Liver (tissue), 9 donors: ENCODE data around the gene EDN3. TPM values are rescaled to one million over a fixed set of nuclear protein-coding genes. Genes with fewer than 3 reads are reported as not detected.

ENCODE experiments used
- DNase-seq: peaks from one replicate; pipeline ENCODE4 v3.0.0-alpha.2; 2017; ENCODE audit warnings: low spot score
- H3K27ac ChIP-seq, 2 donors: one replicate each; pipeline ENCODE4 v1.7.0; 2013; ENCODE audit warnings: inconsistent platforms in 2 of 2, low read length in 2 of 2, control low read depth in 1 of 2, low read depth in 1 of 2, mild to moderate bottlenecking in 1 of 2
- H3K27me3 ChIP-seq, 4 donors: one replicate each; pipeline versions ENCODE4 v1.6.1 to v1.7.0; 2013; ENCODE audit warnings: low read length in 3 of 4, inconsistent platforms in 1 of 4, mild to moderate bottlenecking in 1 of 4, moderate library complexity in 1 of 4; ENCODE audit not compliant: control insufficient read depth in 4 of 4, insufficient read depth in 4 of 4
- H3K36me3 ChIP-seq, 4 donors: one replicate each; pipeline versions ENCODE4 v1.6.1 to v1.7.0; 2013; ENCODE audit warnings: low read length in 3 of 4, mild to moderate bottlenecking in 3 of 4, low read depth in 1 of 4, moderate library complexity in 1 of 4; ENCODE audit not compliant: control insufficient read depth in 4 of 4, insufficient read depth in 3 of 4
- H3K4me1 ChIP-seq, 4 donors: one replicate each; pipeline versions ENCODE4 v1.6.1 to v1.7.0; 2013; ENCODE audit warnings: low read length in 3 of 4, mild to moderate bottlenecking in 3 of 4, moderate library complexity in 1 of 4; ENCODE audit not compliant: control insufficient read depth in 4 of 4, insufficient read depth in 4 of 4
- H3K4me3 ChIP-seq, 3 donors: one replicate each; pipeline versions ENCODE4 v1.6.1 to v1.7.0; 2013; ENCODE audit warnings: low read length in 3 of 3, control low read depth in 1 of 3, low read depth in 1 of 3, mild to moderate bottlenecking in 1 of 3
- H3K9ac ChIP-seq, 2 donors: one replicate each; pipeline ENCODE4 v1.7.0; 2013; ENCODE audit warnings: low read length in 2 of 2, mild to moderate bottlenecking in 2 of 2, moderate library complexity in 2 of 2, control low read depth in 1 of 2, low read depth in 1 of 2
- H3K9me3 ChIP-seq, 4 donors: one replicate each; pipeline versions ENCODE4 v1.6.1 to v1.7.0; 2013; ENCODE audit warnings: low read length in 3 of 4; ENCODE audit not compliant: control insufficient read depth in 4 of 4
- CTCF ChIP-seq: fragments of 150-350 bp; IDR thresholded peaks from 2 replicates; pipeline ENCODE4 v1.5.1; 2017; ENCODE audit warnings: improper control_type of control experiment, low read depth, low read length; ENCODE audit not compliant: missing input control
- EGR1 ChIP-seq, 2 donors: IDR thresholded peaks; 2 replicates each; pipeline ENCODE4 v1.6.1; 2016 to 2018; ENCODE audit warnings: antibody characterized with exemption in 2 of 2, low read depth in 2 of 2
- FOXA1 ChIP-seq: IDR thresholded peaks from 2 replicates; pipeline ENCODE4 v1.6.1; 2016; ENCODE audit warnings: antibody characterized with exemption
- FOXA2 ChIP-seq: IDR thresholded peaks from 2 replicates; pipeline ENCODE4 v1.6.1; 2016; ENCODE audit warnings: antibody characterized with exemption
- HNF4G ChIP-seq: IDR thresholded peaks from 2 replicates; pipeline ENCODE4 v1.6.1; 2016; ENCODE audit warnings: antibody characterized with exemption
- JUND ChIP-seq, 2 donors: IDR thresholded peaks; 2 replicates each; pipeline ENCODE4 v1.6.1; 2016; ENCODE audit warnings: antibody characterized with exemption in 2 of 2
- MAX ChIP-seq: IDR thresholded peaks from 2 replicates; pipeline ENCODE4 v1.6.1; 2016; ENCODE audit warnings: antibody characterized with exemption
- NR2F2 ChIP-seq: IDR thresholded peaks from 2 replicates; pipeline ENCODE4 v1.6.1; 2016; ENCODE audit warnings: antibody characterized with exemption
- RAD21 ChIP-seq, 2 donors: IDR thresholded peaks; 2 replicates each; pipeline ENCODE4 v1.6.1; 2016; ENCODE audit warnings: antibody characterized with exemption in 2 of 2, mild to moderate bottlenecking in 2 of 2
- REST ChIP-seq: IDR thresholded peaks from 2 replicates; pipeline ENCODE4 v1.6.1; 2016; ENCODE audit warnings: antibody characterized with exemption, mild to moderate bottlenecking
- RXRA ChIP-seq, 2 donors: IDR thresholded peaks; 2 replicates each; pipeline ENCODE4 v1.6.1; 2017 to 2018; ENCODE audit warnings: antibody characterized with exemption in 2 of 2, mild to moderate bottlenecking in 1 of 2
- SP1 ChIP-seq: IDR thresholded peaks from 2 replicates; pipeline ENCODE4 v1.6.1; 2018; ENCODE audit warnings: antibody characterized with exemption, mild to moderate bottlenecking
- TAF1 ChIP-seq: conservative IDR thresholded peaks from 2 replicates; pipeline ENCODE4 v1.6.1; 2016; ENCODE audit warnings: antibody characterized with exemption, mild to moderate bottlenecking
- YY1 ChIP-seq: IDR thresholded peaks from 2 replicates; pipeline ENCODE4 v1.6.1; 2016; ENCODE audit warnings: antibody characterized with exemption, mild to moderate bottlenecking
- ZBTB33 ChIP-seq: IDR thresholded peaks from 2 replicates; pipeline ENCODE4 v1.6.1; 2016; ENCODE audit warnings: antibody characterized with exemption
- WGBS: extraction: QIAGEN DNeasy Blood & Tissue Kit; methylation state at CpG from one replicate; pipeline ENCODE4 v1.1.7; 2013; 5-methylcytosine and 5-hydroxymethylcytosine counted together
- polyA plus RNA-seq, 2 donors: library from polyadenylated mRNA; stranded (reverse) in 1 of 2; unstranded in 1 of 2; fragments of 200-250 nt in 1 of 2; fragments of >200 nt in 1 of 2; fragmentation: Nextera tagmentation in 1 of 2; extraction: Ambion mirVana in 1 of 2; gene quantifications; one replicate each; pipeline versions ENCODE4 v1.2.1 to v1.2.3, GENCODE V29; 2013 to 2015
- total RNA-seq, 2 donors: library from RNA; depleted of rRNA; stranded (reverse); fragments of >200 nt; gene quantifications; one replicate each; pipeline ENCODE4 v1.2.3, GENCODE V29; 2014
- donor health status: healthy.
- donor health status: healthy.
- donor health status: healthy.
- donor health status: healthy.
- donor health status: healthy.

The EDN3 gene
- total and polyA plus RNA-seq, 4 donors = 0.09 TPM; not detected in 3

- no peak overlapping the region for H3K27ac ChIP-seq
- 62% methylated on average over 2 of the region's 2 CpGs for WGBS
- no peaks in the 10 kb centered on the region for H3K9me3 ChIP-seq
- H3K9ac ChIP-seq = no peak overlapping the region
- no peaks in the 10 kb centered on the region for H3K4me1 ChIP-seq
- no peaks in the 10 kb centered on the region for H3K36me3 ChIP-seq
- no peak overlapping the region for H3K4me3 ChIP-seq
- DNase-seq = no peak
- TF ChIP-seq EGR1 (IDR thresholded peaks at IDR 0.05; ENCODE audit: low read depth in 2 of 2) (no peak), NR2F2 (no peak), MAX (no peak), SP1 (no peak)
- H3K27me3 ChIP-seq = no peaks in the 10 kb centered on the region
These were observed 14.6 kb downstream of the EDN3 start for GRCh38 chr20:59314997-59315396.

GRCh38 chr20:59316911-59317731 lies 16.7 kb downstream of the EDN3 start:
- TF ChIP-seq TAF1 (no peak), NR2F2 (no peak), FOXA1 (no peak), JUND (IDR thresholded peaks at IDR 0.05) (no peak), MAX (no peak), CTCF (no peak)

GRCh38 chr20:59318201-59318790 lies 17.9 kb downstream of the EDN3 start:
- no peaks in the 10 kb centered on the region for H3K36me3 ChIP-seq
- H3K4me3 ChIP-seq = no peak overlapping the region
- H3K4me1 ChIP-seq = no peaks in the 10 kb centered on the region
- no peak overlapping the region for H3K27ac ChIP-seq
- no peaks in the 10 kb centered on the region for H3K27me3 ChIP-seq
- DNase-seq = no peak
- no peaks in the 10 kb centered on the region for H3K9me3 ChIP-seq
- no peak overlapping the region for H3K9ac ChIP-seq
- WGBS = 90% methylated on average over 20 of the region's 20 CpGs
- TF ChIP-seq RAD21 (IDR thresholded peaks at IDR 0.05) (no peak), YY1 (no peak), HNF4G (no peak), CTCF (no peak), REST (no peak), FOXA2 (no peak), EGR1 (IDR thresholded peaks at IDR 0.05; ENCODE audit: low read depth in 2 of 2) (no peak), RXRA (IDR thresholded peaks at IDR 0.05) (no peak), SP1 (no peak), NR2F2 (no peak), MAX (no peak), FOXA1 (no peak), TAF1 (no peak), JUND (IDR thresholded peaks at IDR 0.05) (no peak), ZBTB33 (no peak)

More at GRCh38 chr20:59316911-59317731, 16.7 kb downstream of the EDN3 start:
- WGBS = 78% methylated on average over 13 of the region's 13 CpGs
- Histone ChIP-seq H3K27ac (no peak overlapping the region), H3K4me1 (no peaks in the 10 kb centered on the region), H3K4me3 (no peak overlapping the region), H3K9ac (no peak overlapping the region), H3K36me3 (no peaks in the 10 kb centered on the region), H3K9me3 (no peaks in the 10 kb centered on the region), H3K27me3 (no peaks in the 10 kb centered on the region)
- no peak for DNase-seq
